Prostate gland (tissue), 2 donors: Measurements from ENCODE around the gene MSH2. TPM values are rescaled to one million over a fixed set of nuclear protein-coding genes. Genes with fewer than 3 reads are reported as not detected.

Source experiments
- DNase-seq: peaks from one replicate; pipeline ENCODE4 v3.0.0-alpha.2; 2019; ENCODE audit warnings: low spot score
- H3K27ac ChIP-seq, 2 donors: fragments of 200-600 bp; sonication (generic); 2 replicates each; pipeline ENCODE4 v1.5.1; 2017 to 2019
- H3K27me3 ChIP-seq: fragments of 200-600 bp; sonication (generic); replicated peaks from 2 replicates; pipeline ENCODE4 v1.5.1; 2019; ENCODE audit not compliant: insufficient read depth
- H3K36me3 ChIP-seq, 2 donors: fragments of 200-600 bp; sonication (generic); 1 replicate in 1 of 2; 2 replicates in 1 of 2; pipeline versions ENCODE4 v1.5.1 to v1.8.1; 2017 to 2019
- H3K4me1 ChIP-seq: fragments of 200-600 bp; sonication (generic); replicated peaks from 2 replicates; pipeline ENCODE4 v1.5.1; 2019
- H3K4me3 ChIP-seq, 2 donors: fragments of 200-600 bp; sonication (generic); 2 replicates each; pipeline ENCODE4 v1.5.1; 2017 to 2019
- H3K9me3 ChIP-seq: fragments of 200-600 bp; sonication (generic); 2 replicates; pipeline ENCODE4 v1.5.1; 2017
- POLR2A ChIP-seq: fragments of 450-650 bp; IDR thresholded peaks from one replicate; pipeline ENCODE4 v1.6.1; 2016; ENCODE audit warnings: antibody characterized with exemption, mild to moderate bottlenecking
- POLR2AphosphoS5 ChIP-seq: sonication (generic); formaldehyde crosslinking; IDR thresholded peaks from one replicate; pipeline ENCODE4 v1.6.1; 2017; ENCODE audit warnings: antibody characterized with exemption
- WGBS: methylation state at CpG from one replicate; pipeline ENCODE4 v1.1.5; 2018; 5-methylcytosine and 5-hydroxymethylcytosine counted together
- intact Hi-C: fragments of 100-400 bp; cut with DNase I; formaldehyde crosslinking; loops from one replicate; pipeline ENCODE4 v1.14.2; 2022
- total RNA-seq, 2 donors: library from RNA; depleted of rRNA; stranded (reverse); fragments of >200 nt; gene quantifications; one replicate each; pipeline ENCODE4 v1.1.0, GENCODE V29; 2016
- TF ChIP-seq, protein P1 (sequence below), 4 experiments: fragments of 200-600 bp in 2 of 4; fragments of 450-650 bp in 2 of 4; sonication (generic) in 2 of 4; IDR thresholded peaks; 1 replicate in 3 of 4; 2 replicates in 1 of 4; pipeline ENCODE4 v1.5.1; 2016 to 2019; ENCODE audit warnings: antibody characterized with exemption in 4 of 4, mild to moderate bottlenecking in 2 of 4, moderate library complexity in 2 of 4

Gene MSH2
- total RNA-seq, 2 donors from 2014 or later = 14.0 to 17.9 TPM

- no peaks in the 10 kb centered on the region for H3K9me3 ChIP-seq
- 84% methylated on average over 12 of the region's 12 CpGs for WGBS
- no peak overlapping the region for H3K4me3 ChIP-seq
- intact Hi-C loops = no loop called here
- no peaks in the 10 kb centered on the region for H3K27me3 ChIP-seq
- no peak for DNase-seq
- no peak overlapping the region for H3K27ac ChIP-seq
- TF ChIP-seq POLR2AphosphoS5 = no peak
- TF ChIP-seq POLR2A = no peak
- TF ChIP-seq, protein P1, sequence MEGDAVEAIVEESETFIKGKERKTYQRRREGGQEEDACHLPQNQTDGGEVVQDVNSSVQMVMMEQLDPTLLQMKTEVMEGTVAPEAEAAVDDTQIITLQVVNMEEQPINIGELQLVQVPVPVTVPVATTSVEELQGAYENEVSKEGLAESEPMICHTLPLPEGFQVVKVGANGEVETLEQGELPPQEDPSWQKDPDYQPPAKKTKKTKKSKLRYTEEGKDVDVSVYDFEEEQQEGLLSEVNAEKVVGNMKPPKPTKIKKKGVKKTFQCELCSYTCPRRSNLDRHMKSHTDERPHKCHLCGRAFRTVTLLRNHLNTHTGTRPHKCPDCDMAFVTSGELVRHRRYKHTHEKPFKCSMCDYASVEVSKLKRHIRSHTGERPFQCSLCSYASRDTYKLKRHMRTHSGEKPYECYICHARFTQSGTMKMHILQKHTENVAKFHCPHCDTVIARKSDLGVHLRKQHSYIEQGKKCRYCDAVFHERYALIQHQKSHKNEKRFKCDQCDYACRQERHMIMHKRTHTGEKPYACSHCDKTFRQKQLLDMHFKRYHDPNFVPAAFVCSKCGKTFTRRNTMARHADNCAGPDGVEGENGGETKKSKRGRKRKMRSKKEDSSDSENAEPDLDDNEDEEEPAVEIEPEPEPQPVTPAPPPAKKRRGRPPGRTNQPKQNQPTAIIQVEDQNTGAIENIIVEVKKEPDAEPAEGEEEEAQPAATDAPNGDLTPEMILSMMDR (IDR thresholded peaks at IDR 0.05) = no peak
- no peaks in the 10 kb centered on the region for H3K36me3 ChIP-seq
- H3K4me1 ChIP-seq = no peaks in the 10 kb centered on the region
Measured at GRCh38 chr2:47493317-47494035, 90.5 kb downstream of the MSH2 start.

GRCh38 chr2:47494267-47495130 lies 91.5 kb downstream of the MSH2 start:
- intact Hi-C loops = no loop called here
- DNase-seq = no peak
- Histone ChIP-seq H3K27me3 (no peaks in the 10 kb centered on the region), H3K27ac (no peak overlapping the region), H3K4me1 (no peaks in the 10 kb centered on the region), H3K36me3 (no peaks in the 10 kb centered on the region), H3K4me3 (no peak overlapping the region), H3K9me3 (no peaks in the 10 kb centered on the region)
- TF ChIP-seq, protein P1 (IDR thresholded peaks at IDR 0.05) = no peak
- TF ChIP-seq POLR2A (no peak), POLR2AphosphoS5 (no peak)
- 93% methylated on average over 16 of the region's 16 CpGs for WGBS

GRCh38 chr2:47497843-47498460 lies 95.0 kb downstream of the MSH2 start:
- Histone ChIP-seq H3K9me3 (no peaks in the 10 kb centered on the region), H3K4me3 (no peak overlapping the region), H3K27me3 (no peaks in the 10 kb centered on the region), H3K36me3 (no peaks in the 10 kb centered on the region), H3K27ac (no peak overlapping the region), H3K4me1 (no peaks in the 10 kb centered on the region)
- DNase-seq = no peak
- intact Hi-C loops = no loop called here
- WGBS = 64% methylated on average over 8 of the region's 8 CpGs
- TF ChIP-seq POLR2A (no peak), POLR2AphosphoS5 (no peak)
- TF ChIP-seq, protein P1 (IDR thresholded peaks at IDR 0.05) = no peak

DNA sequence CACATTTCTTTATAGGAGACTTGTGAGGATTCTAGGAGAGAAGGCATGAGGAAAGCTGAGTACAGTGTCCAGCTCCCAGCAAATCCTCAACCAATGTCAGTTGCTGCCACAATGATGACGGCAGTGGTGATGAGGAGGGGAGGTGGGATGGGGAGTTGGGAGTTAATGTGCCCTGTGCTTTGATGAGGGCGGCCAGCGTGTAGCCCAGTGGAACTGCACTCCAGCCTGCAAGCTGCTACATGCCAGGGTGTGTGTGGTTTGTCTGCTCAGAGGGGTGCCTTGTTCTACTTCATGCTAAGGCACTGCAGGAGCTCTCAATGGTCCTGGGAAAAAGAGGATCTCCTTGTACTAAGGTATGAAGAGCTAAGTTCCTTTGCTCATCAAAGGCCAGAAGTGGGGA lies 96.1 kb downstream of the MSH2 start:
- Histone ChIP-seq H3K27ac (no peak overlapping the region), H3K9me3 (no peaks in the 10 kb centered on the region), H3K4me1 (no peaks in the 10 kb centered on the region), H3K36me3 (no peaks in the 10 kb centered on the region), H3K4me3 (no peak overlapping the region), H3K27me3 (no peaks in the 10 kb centered on the region)
- intact Hi-C loops = no loop called here
- TF ChIP-seq POLR2A = no peak
- no peak for TF ChIP-seq POLR2AphosphoS5
- TF ChIP-seq, protein P1 (IDR thresholded peaks at IDR 0.05) = no peak
- DNase-seq = no peak
- 48% methylated on average over 3 of the region's 3 CpGs for WGBS
